Suprapubic skin (tissue), 4 donors: ENCODE results near the gene TRIM39. TPM values are rescaled to one million over a fixed set of nuclear protein-coding genes. Genes with fewer than 3 reads are reported as not detected.

Source experiments
- DNase-seq, 2 donors: peaks; one replicate each; pipeline ENCODE4 v3.0.0-alpha.2; 2019; ENCODE audit warnings: low spot score in 2 of 2
- H3K27ac ChIP-seq: fragments of 200-600 bp; sonication (generic); one replicate; pipeline ENCODE4 v1.5.1; 2019
- H3K27me3 ChIP-seq: fragments of 200-600 bp; sonication (generic); one replicate; pipeline ENCODE4 v1.5.1; 2019
- H3K36me3 ChIP-seq: fragments of 200-600 bp; sonication (generic); one replicate; pipeline ENCODE4 v1.5.1; 2019
- H3K4me1 ChIP-seq: fragments of 200-600 bp; sonication (generic); one replicate; pipeline ENCODE4 v1.5.1; 2019
- H3K4me3 ChIP-seq: fragments of 200-600 bp; sonication (generic); one replicate; pipeline ENCODE4 v1.5.1; 2019; ENCODE audit warnings: mild to moderate bottlenecking
- H3K9me3 ChIP-seq: fragments of 200-600 bp; sonication (generic); one replicate; pipeline ENCODE4 v1.5.1; 2019
- CTCF ChIP-seq, 2 donors: fragments of 200-600 bp in 1 of 2; fragments of 450-650 bp in 1 of 2; sonication (generic) in 1 of 2; IDR thresholded peaks; one replicate each; pipeline ENCODE4 v1.5.1; 2016 to 2019; ENCODE audit warnings: antibody characterized with exemption in 2 of 2, mild to moderate bottlenecking in 1 of 2, moderate library complexity in 1 of 2
- EP300 ChIP-seq: sonication (generic); formaldehyde crosslinking; IDR thresholded peaks from one replicate; pipeline ENCODE4 v1.6.1; 2017; ENCODE audit warnings: antibody characterized with exemption
- POLR2A ChIP-seq, 2 donors: fragments of 450-650 bp; IDR thresholded peaks; one replicate each; pipeline ENCODE4 v1.6.1; 2017; ENCODE audit warnings: antibody characterized with exemption in 2 of 2, mild to moderate bottlenecking in 2 of 2, moderate library complexity in 2 of 2
- POLR2AphosphoS5 ChIP-seq, 3 donors: sonication (generic); formaldehyde crosslinking; IDR thresholded peaks; one replicate each; pipeline ENCODE4 v1.6.1; 2017; ENCODE audit warnings: antibody characterized with exemption in 3 of 3
- WGBS: methylation state at CpG from one replicate; pipeline ENCODE4 v1.1.5; 2018; 5-methylcytosine and 5-hydroxymethylcytosine counted together
- total RNA-seq, 4 donors: library from RNA; depleted of rRNA; stranded (reverse); fragments of >200 nt; gene quantifications; one replicate each; pipeline ENCODE4 v1.1.0, GENCODE V29; 2016

TRIM39 gene
- total RNA-seq, 4 donors from 2014 or later, result 6.6 to 17.8 (median 9.2) TPM

GRCh38 chr6:30321692-30322388, 4.9 kb upstream of the TRIM39 start:
- H3K36me3 ChIP-seq, result no peaks in the 10 kb centered on the region

GRCh38 chr6:30322527-30323501, 3.9 kb upstream of the TRIM39 start:
- H3K27ac ChIP-seq, result no peak overlapping the region

More at GRCh38 chr6:30321692-30322388, 4.9 kb upstream of the TRIM39 start:
- TF ChIP-seq POLR2AphosphoS5 (IDR thresholded peaks at IDR 0.05), result no peak
- TF ChIP-seq CTCF (IDR thresholded peaks at IDR 0.05), result no peak
- no peak for TF ChIP-seq EP300
- TF ChIP-seq POLR2A (IDR thresholded peaks at IDR 0.05), result no peak
- Histone ChIP-seq H3K4me3 (no peak overlapping the region), H3K4me1 (peaks cover 31% of the 10 kb centered on the region), H3K9me3 (no peaks in the 10 kb centered on the region), H3K27ac (no peak overlapping the region), H3K27me3 (no peaks in the 10 kb centered on the region)
- no peak for DNase-seq
- 92% methylated on average over 6 of the region's 6 CpGs for WGBS

GRCh38 chr6:30323806-30324205, 2.9 kb upstream of the TRIM39 start:
- no peak for TF ChIP-seq CTCF (IDR thresholded peaks at IDR 0.05)
- TF ChIP-seq EP300, result no peak
- TF ChIP-seq POLR2A (IDR thresholded peaks at IDR 0.05), result no peak
- no peak for TF ChIP-seq POLR2AphosphoS5 (IDR thresholded peaks at IDR 0.05)
- Histone ChIP-seq H3K27ac (no peak overlapping the region), H3K4me1 (peaks cover 37% of the 10 kb centered on the region), H3K27me3 (no peaks in the 10 kb centered on the region), H3K36me3 (no peaks in the 10 kb centered on the region), H3K4me3 (no peak overlapping the region), H3K9me3 (no peaks in the 10 kb centered on the region)
- 98% methylated on average over 1 of the region's 1 CpG for WGBS
- DNase-seq, result no peak

More at GRCh38 chr6:30322527-30323501, 3.9 kb upstream of the TRIM39 start:
- peaks cover 37% of the 10 kb centered on the region for H3K4me1 ChIP-seq
- 85% methylated on average over 20 of the region's 20 CpGs for WGBS
- no peak for DNase-seq
- no peaks in the 10 kb centered on the region for H3K9me3 ChIP-seq
- no peak overlapping the region for H3K4me3 ChIP-seq
- H3K27me3 ChIP-seq, result no peaks in the 10 kb centered on the region
- no peaks in the 10 kb centered on the region for H3K36me3 ChIP-seq
- TF ChIP-seq POLR2AphosphoS5 (IDR thresholded peaks at IDR 0.05), result no peak
- no peak for TF ChIP-seq EP300
- no peak for TF ChIP-seq CTCF (IDR thresholded peaks at IDR 0.05)
- no peak for TF ChIP-seq POLR2A (IDR thresholded peaks at IDR 0.05)

- peak overlapping the region; percentile 97 for H3K27ac ChIP-seq
- TF ChIP-seq CTCF (IDR thresholded peaks at IDR 0.05) (no peak), POLR2AphosphoS5 (IDR thresholded peaks at IDR 0.05) (no peak), EP300 (no peak), POLR2A (IDR thresholded peaks at IDR 0.05) (no peak)
- H3K27me3 ChIP-seq, result no peaks in the 10 kb centered on the region
- peaks cover 37% of the 10 kb centered on the region for H3K4me1 ChIP-seq
- no peaks in the 10 kb centered on the region for H3K9me3 ChIP-seq
- peaks cover 12% of the 10 kb centered on the region for H3K36me3 ChIP-seq
- H3K4me3 ChIP-seq, result peak overlapping the region; percentile 92
- 4% methylated on average over 10 of the region's 10 CpGs for WGBS
- no peak for DNase-seq
Observed at GRCh38 chr6:30325150-30325872, 1.4 kb upstream of the TRIM39 start.
